GM23338 (cell line): Measurements from ENCODE around the gene PCDHGA1. TPM values are rescaled to one million over a fixed set of nuclear protein-coding genes. Genes with fewer than 3 reads are reported as not detected.
"Not testable (repeated sequence)": the region's sequence is repeated elsewhere in the genome, so short reads cannot be mapped to it uniquely, and the experiment has no call there.

Source experiments
- ATAC-seq: fragments of 200-7000 bp; cut with Tn5 transposase; 3 replicates; pipeline ENCODE4 v1.9.1; 2020
- DNase-seq: peaks from one replicate; pipeline ENCODE4 v3.0.0-alpha.2; 2015; ENCODE audit warnings: low spot score
- H2AFZ ChIP-seq: fragments of 200-600 bp; sonication (generic); 2 replicates; pipeline ENCODE4 v1.8.0; 2016; ENCODE audit warnings: antibody characterized with exemption, mild to moderate bottlenecking, moderate library complexity
- H3F3A ChIP-seq: fragments of 200-600 bp; sonication (generic); replicated peaks from 2 replicates; pipeline ENCODE4 v1.8.0; 2017; ENCODE audit warnings: antibody characterized with exemption, mixed run types, low read depth
- H3K27ac ChIP-seq: fragments of 200-600 bp; sonication (generic); 2 replicates; pipeline ENCODE4 v1.6.1; 2016; ENCODE audit warnings: low read depth
- H3K27me3 ChIP-seq: fragments of 200-600 bp; sonication (generic); 2 replicates; pipeline ENCODE4 v1.8.0; 2016; ENCODE audit warnings: mild to moderate bottlenecking, mixed run types, moderate library complexity; ENCODE audit not compliant: insufficient read depth
- H3K36me3 ChIP-seq: fragments of 200-600 bp; sonication (generic); 2 replicates; pipeline ENCODE4 v1.8.0; 2016; ENCODE audit warnings: mild to moderate bottlenecking; ENCODE audit not compliant: insufficient read depth
- H3K4me1 ChIP-seq: fragments of 200-600 bp; sonication (generic); 2 replicates; pipeline ENCODE4 v1.8.0; 2016; ENCODE audit warnings: mild to moderate bottlenecking, moderate library complexity; ENCODE audit not compliant: insufficient read depth
- H3K4me2 ChIP-seq: fragments of 200-600 bp; sonication (generic); 2 replicates; pipeline ENCODE4 v1.7.1; 2017; ENCODE audit warnings: mixed run types
- H3K4me3 ChIP-seq: fragments of 200-600 bp; sonication (generic); 2 replicates; pipeline ENCODE4 v1.6.1; 2016; ENCODE audit warnings: mixed run types
- H3K79me2 ChIP-seq: fragments of 200-600 bp; sonication (generic); replicated peaks from 2 replicates; pipeline ENCODE4 v1.8.0; 2017; ENCODE audit warnings: mild to moderate bottlenecking; ENCODE audit not compliant: insufficient read depth
- H3K9me2 ChIP-seq: fragments of 200-600 bp; sonication (generic); 2 replicates; pipeline ENCODE4 v1.8.0; 2017; ENCODE audit not compliant: insufficient read depth
- H4K20me1 ChIP-seq: fragments of 200-600 bp; sonication (generic); replicated peaks from 2 replicates; pipeline ENCODE4 v1.8.0; 2017; ENCODE audit warnings: mild to moderate bottlenecking; ENCODE audit not compliant: insufficient read depth
- H3K27ac Mint-ChIP-seq: 2 replicates; pipeline ENCODE4 v1.8.0; 2020; ENCODE audit warnings: inconsistent platforms, mild to moderate bottlenecking, moderate library complexity, mixed read lengths
- H3K27me3 Mint-ChIP-seq: 3 replicates; pipeline ENCODE4 v1.8.0; 2022; ENCODE audit warnings: low read depth, mild to moderate bottlenecking, moderate library complexity, mixed read lengths, inconsistent platforms; ENCODE audit not compliant: insufficient read depth, poor library complexity
- H3K36me3 Mint-ChIP-seq: 3 replicates; pipeline ENCODE4 v1.8.0; 2021; ENCODE audit warnings: low read depth, mild to moderate bottlenecking, inconsistent platforms, moderate library complexity, mixed read lengths
- H3K4me1 Mint-ChIP-seq: 3 replicates; pipeline ENCODE4 v1.8.0; 2020; ENCODE audit warnings: mild to moderate bottlenecking, inconsistent platforms, mixed read lengths
- H3K4me3 Mint-ChIP-seq: 3 replicates; pipeline ENCODE4 v1.8.0; 2021; ENCODE audit warnings: moderate library complexity, mild to moderate bottlenecking, inconsistent platforms, mixed read lengths
- H3K9me3 Mint-ChIP-seq: 3 replicates; pipeline ENCODE4 v1.8.0; 2020; ENCODE audit warnings: moderate library complexity, mild to moderate bottlenecking, inconsistent platforms, mixed read lengths
- CREB1 ChIP-seq: fragments of 250-450 bp; sonication (Bioruptor Pico); IDR thresholded peaks from 2 replicates; pipeline ENCODE4 v1.5.0; 2020; ENCODE audit warnings: low read depth, mild to moderate bottlenecking, moderate library complexity
- ETS1 ChIP-seq: IDR thresholded peaks from 2 replicates; pipeline ENCODE4 v1.6.1; 2016; ENCODE audit warnings: antibody characterized with exemption
- EZH2 ChIP-seq: fragments of 200-600 bp; sonication (generic); IDR thresholded peaks from one replicate; pipeline ENCODE4 v1.8.0; 2017; ENCODE audit warnings: antibody characterized with exemption, mild to moderate bottlenecking, low read depth; ENCODE audit not compliant: unreplicated experiment
- EZH2phosphoT487 ChIP-seq: fragments of 200-600 bp; sonication (generic); IDR thresholded peaks from one replicate; pipeline ENCODE4 v1.8.1; 2018; ENCODE audit warnings: antibody characterized with exemption; ENCODE audit not compliant: unreplicated experiment
- JUNB ChIP-seq: IDR thresholded peaks from one replicate; pipeline ENCODE4 v1.6.1; 2016; ENCODE audit warnings: antibody characterized with exemption; ENCODE audit not compliant: unreplicated experiment
- NANOG ChIP-seq: IDR thresholded peaks from 2 replicates; pipeline ENCODE4 v1.6.1; 2016; ENCODE audit warnings: antibody characterized with exemption, borderline replicate concordance
- STAT1 ChIP-seq: IDR thresholded peaks from one replicate; pipeline ENCODE4 v1.6.1; 2016; ENCODE audit warnings: antibody characterized with exemption; ENCODE audit not compliant: unreplicated experiment
- ZNF114 ChIP-seq: fragments of 250-450 bp; sonication (Bioruptor Pico); IDR thresholded peaks from 2 replicates; pipeline ENCODE4 v1.5.0; 2020; ENCODE audit warnings: mild to moderate bottlenecking, moderate library complexity
- polyA plus RNA-seq: library from polyadenylated mRNA; unstranded; fragments of >200 nt; fragmentation: Nextera tagmentation; extraction: Ambion mirVana; gene quantifications from 2 replicates; pipeline ENCODE4 v1.2.1, GENCODE V29; 2016
- total RNA-seq: library from RNA; depleted of rRNA; stranded (reverse); fragments of >200 nt; shearing (Covaris generic); gene quantifications from 2 replicates; pipeline ENCODE4 v1.2.3, GENCODE V29; 2014
- TF ChIP-seq, protein P1 (sequence below): IDR thresholded peaks from one replicate; pipeline ENCODE4 v1.6.1; 2018; ENCODE audit warnings: antibody characterized with exemption; ENCODE audit not compliant: unreplicated experiment
- TF ChIP-seq, protein P2 (sequence below), 2 experiments: fragments of 200-600 bp in 1 of 2; sonication (generic) in 1 of 2; conservative IDR thresholded peaks; 2 replicates each; pipeline versions ENCODE4 v1.5.1 to v1.6.1; 2016 to 2017; ENCODE audit warnings: antibody characterized with exemption in 2 of 2, low read depth in 2 of 2, mild to moderate bottlenecking in 2 of 2, moderate library complexity in 1 of 2

The PCDHGA1 gene
- total and polyA plus RNA-seq, 2 experiments from 2014 or later = 0.39 to 1.7 TPM

DNA sequence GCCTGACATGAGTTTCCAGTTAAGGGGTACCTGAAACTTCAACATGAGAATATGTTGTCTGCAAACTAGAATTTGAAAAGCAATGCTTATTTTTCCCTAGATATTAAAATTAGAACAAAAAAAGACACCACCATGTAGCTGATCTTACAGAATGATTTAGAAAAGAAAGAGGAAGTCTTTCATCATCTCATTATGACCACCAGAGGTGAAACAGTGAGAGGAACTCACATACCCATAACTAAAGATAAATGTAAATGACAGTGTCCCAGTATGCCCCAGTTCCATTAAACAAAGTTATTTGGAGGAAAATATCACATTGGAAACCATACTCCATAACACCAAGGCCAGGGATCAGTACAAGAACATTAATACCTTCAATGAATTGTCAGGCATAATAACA lies 16.6 kb upstream of the PCDHGA1 start:
- H3K27me3 Mint-ChIP-seq = peaks cover 5% of the 10 kb centered on the region
- peaks cover 30% of the 10 kb centered on the region for H3K79me2 ChIP-seq
- H4K20me1 ChIP-seq = peaks cover 14% of the 10 kb centered on the region
- peaks cover 5% of the 10 kb centered on the region; the same call in 2 of the 3 replicates for H3K4me1 Mint-ChIP-seq
- peaks cover 48% of the 10 kb centered on the region for H3K36me3 Mint-ChIP-seq
- ATAC-seq (no peak), DNase-seq (no peak)
- H3K4me3 Mint-ChIP-seq = no peak overlapping the region
- TF ChIP-seq JUNB (no peak), EZH2 (no peak), ETS1 (no peak), ZNF114 (CRISPR knock-in tag) (no peak), CREB1 (CRISPR knock-in tag) (no peak), EZH2phosphoT487 (no peak), NANOG (no peak), STAT1 (no peak)
- TF ChIP-seq, protein P1, sequence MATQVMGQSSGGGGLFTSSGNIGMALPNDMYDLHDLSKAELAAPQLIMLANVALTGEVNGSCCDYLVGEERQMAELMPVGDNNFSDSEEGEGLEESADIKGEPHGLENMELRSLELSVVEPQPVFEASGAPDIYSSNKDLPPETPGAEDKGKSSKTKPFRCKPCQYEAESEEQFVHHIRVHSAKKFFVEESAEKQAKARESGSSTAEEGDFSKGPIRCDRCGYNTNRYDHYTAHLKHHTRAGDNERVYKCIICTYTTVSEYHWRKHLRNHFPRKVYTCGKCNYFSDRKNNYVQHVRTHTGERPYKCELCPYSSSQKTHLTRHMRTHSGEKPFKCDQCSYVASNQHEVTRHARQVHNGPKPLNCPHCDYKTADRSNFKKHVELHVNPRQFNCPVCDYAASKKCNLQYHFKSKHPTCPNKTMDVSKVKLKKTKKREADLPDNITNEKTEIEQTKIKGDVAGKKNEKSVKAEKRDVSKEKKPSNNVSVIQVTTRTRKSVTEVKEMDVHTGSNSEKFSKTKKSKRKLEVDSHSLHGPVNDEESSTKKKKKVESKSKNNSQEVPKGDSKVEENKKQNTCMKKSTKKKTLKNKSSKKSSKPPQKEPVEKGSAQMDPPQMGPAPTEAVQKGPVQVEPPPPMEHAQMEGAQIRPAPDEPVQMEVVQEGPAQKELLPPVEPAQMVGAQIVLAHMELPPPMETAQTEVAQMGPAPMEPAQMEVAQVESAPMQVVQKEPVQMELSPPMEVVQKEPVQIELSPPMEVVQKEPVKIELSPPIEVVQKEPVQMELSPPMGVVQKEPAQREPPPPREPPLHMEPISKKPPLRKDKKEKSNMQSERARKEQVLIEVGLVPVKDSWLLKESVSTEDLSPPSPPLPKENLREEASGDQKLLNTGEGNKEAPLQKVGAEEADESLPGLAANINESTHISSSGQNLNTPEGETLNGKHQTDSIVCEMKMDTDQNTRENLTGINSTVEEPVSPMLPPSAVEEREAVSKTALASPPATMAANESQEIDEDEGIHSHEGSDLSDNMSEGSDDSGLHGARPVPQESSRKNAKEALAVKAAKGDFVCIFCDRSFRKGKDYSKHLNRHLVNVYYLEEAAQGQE = no peak
- TF ChIP-seq, protein P2, sequence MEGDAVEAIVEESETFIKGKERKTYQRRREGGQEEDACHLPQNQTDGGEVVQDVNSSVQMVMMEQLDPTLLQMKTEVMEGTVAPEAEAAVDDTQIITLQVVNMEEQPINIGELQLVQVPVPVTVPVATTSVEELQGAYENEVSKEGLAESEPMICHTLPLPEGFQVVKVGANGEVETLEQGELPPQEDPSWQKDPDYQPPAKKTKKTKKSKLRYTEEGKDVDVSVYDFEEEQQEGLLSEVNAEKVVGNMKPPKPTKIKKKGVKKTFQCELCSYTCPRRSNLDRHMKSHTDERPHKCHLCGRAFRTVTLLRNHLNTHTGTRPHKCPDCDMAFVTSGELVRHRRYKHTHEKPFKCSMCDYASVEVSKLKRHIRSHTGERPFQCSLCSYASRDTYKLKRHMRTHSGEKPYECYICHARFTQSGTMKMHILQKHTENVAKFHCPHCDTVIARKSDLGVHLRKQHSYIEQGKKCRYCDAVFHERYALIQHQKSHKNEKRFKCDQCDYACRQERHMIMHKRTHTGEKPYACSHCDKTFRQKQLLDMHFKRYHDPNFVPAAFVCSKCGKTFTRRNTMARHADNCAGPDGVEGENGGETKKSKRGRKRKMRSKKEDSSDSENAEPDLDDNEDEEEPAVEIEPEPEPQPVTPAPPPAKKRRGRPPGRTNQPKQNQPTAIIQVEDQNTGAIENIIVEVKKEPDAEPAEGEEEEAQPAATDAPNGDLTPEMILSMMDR (conservative IDR thresholded peaks at IDR 0.05; ENCODE audit: low read depth in 2 of 2) = no peak
- H3K27ac Mint-ChIP-seq = no peak overlapping the region
- H3K9me3 Mint-ChIP-seq = peaks cover 33% of the 10 kb centered on the region
- H3K27me3 ChIP-seq = no peaks in the 10 kb centered on the region
- H3K36me3 ChIP-seq = peaks cover 5% of the 10 kb centered on the region
- H3F3A ChIP-seq = no peaks in the 10 kb centered on the region
- no peak overlapping the region for H3K27ac ChIP-seq
- H2AFZ ChIP-seq = no peak overlapping the region
- H3K4me1 ChIP-seq = peaks cover 7% of the 10 kb centered on the region; the same call in 1 of the 2 replicates
- no peak overlapping the region for H3K4me2 ChIP-seq
- H3K9me2 ChIP-seq = no peaks in the 10 kb centered on the region
- H3K4me3 ChIP-seq = no peak overlapping the region

- H3K9me3 Mint-ChIP-seq = peaks cover 53% of the 10 kb centered on the region
- H3K79me2 ChIP-seq = peaks cover 47% of the 10 kb centered on the region
- not testable (repeated sequence) for H3K27me3 ChIP-seq, DNase-seq, H3K4me2 ChIP-seq, H3K9me2 ChIP-seq, H3K27ac ChIP-seq, H2AFZ ChIP-seq, ATAC-seq, H3K27ac Mint-ChIP-seq, H3K4me3 ChIP-seq, H3K4me3 Mint-ChIP-seq, H3F3A ChIP-seq
- H3K36me3 ChIP-seq = peaks cover 13% of the 10 kb centered on the region
- peaks cover 15% of the 10 kb centered on the region for H3K27me3 Mint-ChIP-seq
- peaks cover 14% of the 10 kb centered on the region; the same call in 1 of the 2 replicates for H3K4me1 ChIP-seq
- peaks cover 10% of the 10 kb centered on the region for H3K4me1 Mint-ChIP-seq
- H3K36me3 Mint-ChIP-seq = peaks cover 63% of the 10 kb centered on the region
- peaks cover 24% of the 10 kb centered on the region for H4K20me1 ChIP-seq
These were observed 13.4 kb upstream of the PCDHGA1 start for GRCh38 chr5:141316963-141317362.
